GM13977 (cell line): Measurements from ENCODE around the gene RNF14.

Experiments used
- DNase-seq: peaks from one replicate; pipeline ENCODE4 v3.0.0; 2012; ENCODE audit warnings: low spot score
- CTCF ChIP-seq: IDR thresholded peaks from 2 replicates; pipeline ENCODE4 v1.5.1; 2012; ENCODE audit warnings: mild to moderate bottlenecking, control low read depth; ENCODE audit not compliant: insufficient read depth; ENCODE audit errors: extremely low read depth, missing control alignments
- in situ Hi-C: fragments of 300-500 bp; cut with MboI; formaldehyde crosslinking; loops from one replicate; pipeline ENCODE4 v1.12.0; 2022; ENCODE audit warnings: low sequenced_read_pairs, low pct_unique_long_range_greater_than_20kb, mixed read lengths, inconsistent platforms; ENCODE audit not compliant: unreplicated experiment

RNF14 gene

DNA sequence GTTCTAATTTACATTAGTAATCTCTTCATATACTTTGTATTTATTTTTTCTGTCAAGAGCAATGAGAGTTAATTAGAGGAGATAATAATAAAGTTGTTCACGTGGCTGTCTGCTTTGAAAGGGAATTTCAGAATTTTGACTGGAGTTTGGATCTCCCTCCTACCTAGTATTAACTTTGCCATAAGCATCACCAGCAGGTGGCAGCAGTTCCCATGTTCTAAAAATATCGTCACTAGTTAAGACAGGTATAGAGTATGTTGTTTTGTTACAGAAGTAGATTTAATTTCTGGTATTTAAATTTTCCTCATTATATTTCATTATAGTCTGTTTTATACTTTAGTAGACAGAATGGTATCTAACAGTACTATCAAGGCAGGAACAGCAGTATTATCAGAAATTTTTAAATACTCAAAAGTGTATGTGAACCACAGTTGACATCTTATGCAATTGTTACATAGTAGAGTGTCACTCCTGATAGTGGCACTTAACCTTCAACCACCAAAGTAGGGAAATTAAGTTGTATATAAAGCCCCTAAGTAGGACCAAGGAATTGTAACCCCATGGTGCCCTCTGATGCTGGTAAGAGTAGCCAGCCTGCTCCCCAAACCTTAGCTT lies 23.6 kb downstream of the RNF14 start:
- TF ChIP-seq CTCF, result peak; percentile 68
- DNase-seq, result peak; percentile 58
- in situ Hi-C loops, result loop anchor here (10.0 kb wide), 1 partner anchor 152 kb away; no protein-coding TSS in a partner anchor

GRCh38 chr5:141994511-141995136 lies 25.7 kb downstream of the RNF14 start:
- no peak for DNase-seq
- TF ChIP-seq CTCF, result no peak
- in situ Hi-C loops, result loop anchor here (10.0 kb wide), 1 partner anchor 150 kb away; no protein-coding TSS in a partner anchor

DNA sequence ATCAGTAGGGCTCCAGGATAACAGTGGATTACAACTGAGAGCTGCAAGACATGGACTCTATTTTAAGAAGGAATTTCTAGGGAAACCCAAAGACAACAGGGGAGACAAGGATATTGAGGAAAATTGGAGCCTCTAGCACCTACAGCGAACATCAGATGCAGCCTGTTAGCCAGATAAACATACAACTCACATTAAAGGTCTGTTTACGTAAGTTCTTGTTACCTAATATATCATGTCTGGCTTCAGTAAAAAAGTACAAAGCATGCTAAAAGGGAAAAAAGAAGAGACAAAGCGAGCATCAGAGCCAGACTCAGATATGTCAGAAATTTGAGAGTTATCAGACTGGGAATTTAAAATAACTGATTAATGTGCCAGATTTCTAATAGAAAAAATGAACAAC lies 26.8 kb downstream of the RNF14 start:
- TF ChIP-seq CTCF, result no peak
- no peak for DNase-seq
- in situ Hi-C loops, result loop anchor here (10.0 kb wide), 1 partner anchor 149 kb away; no protein-coding TSS in a partner anchor

DNA sequence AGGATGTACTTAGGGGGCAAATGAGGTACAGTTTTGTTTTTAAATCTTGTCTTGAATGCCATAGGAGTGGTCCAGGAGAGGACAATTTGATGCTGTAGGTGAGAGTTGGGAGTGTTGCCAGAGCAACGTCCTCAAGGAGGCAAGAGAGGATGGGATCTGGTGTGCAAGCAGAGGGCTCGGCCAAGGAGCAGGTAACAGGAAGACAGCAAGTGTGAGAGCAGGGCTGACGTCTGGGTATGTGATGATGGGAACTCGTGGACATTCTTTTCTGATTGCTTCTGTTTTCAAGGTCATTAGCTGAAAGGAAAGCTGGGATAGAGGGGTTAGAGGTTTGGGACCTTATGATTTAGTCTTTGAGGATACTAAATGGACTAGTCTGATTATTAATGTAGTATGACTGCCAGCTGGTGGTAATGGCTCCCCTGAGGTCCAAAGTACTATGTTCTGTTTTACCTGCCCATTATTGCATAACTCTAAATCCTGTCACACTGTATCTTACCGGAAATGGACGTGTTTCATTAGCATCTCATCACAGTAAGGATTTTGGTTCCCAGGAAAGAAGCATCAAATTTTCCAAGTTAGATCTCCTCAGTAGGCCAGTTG lies 28.6 kb downstream of the RNF14 start:
- no peak for TF ChIP-seq CTCF
- in situ Hi-C loops, result loop anchor here (10.0 kb wide), 1 partner anchor 147 kb away; no protein-coding TSS in a partner anchor
- no peak for DNase-seq

DNA sequence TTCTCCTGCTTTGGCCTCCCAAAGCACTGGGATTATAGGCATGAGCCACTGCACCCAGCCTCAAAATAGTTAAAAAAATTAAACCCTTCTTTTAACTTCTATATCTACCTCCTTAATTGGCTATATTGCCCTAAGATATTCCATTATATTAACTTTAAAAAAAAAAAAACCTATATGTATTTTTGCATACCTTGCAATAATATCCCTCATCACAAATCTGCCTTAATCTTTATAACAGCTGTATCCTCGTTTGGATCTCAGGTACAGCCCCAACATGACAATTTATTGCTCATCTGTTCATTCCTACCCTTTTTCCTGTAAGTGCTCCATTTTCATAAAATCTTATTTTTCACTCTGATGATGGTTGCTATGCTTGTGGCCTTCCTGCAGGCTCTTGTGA lies 31.3 kb downstream of the RNF14 start:
- in situ Hi-C loops, result no loop called here
- no peak for DNase-seq
- TF ChIP-seq CTCF, result no peak

DNA sequence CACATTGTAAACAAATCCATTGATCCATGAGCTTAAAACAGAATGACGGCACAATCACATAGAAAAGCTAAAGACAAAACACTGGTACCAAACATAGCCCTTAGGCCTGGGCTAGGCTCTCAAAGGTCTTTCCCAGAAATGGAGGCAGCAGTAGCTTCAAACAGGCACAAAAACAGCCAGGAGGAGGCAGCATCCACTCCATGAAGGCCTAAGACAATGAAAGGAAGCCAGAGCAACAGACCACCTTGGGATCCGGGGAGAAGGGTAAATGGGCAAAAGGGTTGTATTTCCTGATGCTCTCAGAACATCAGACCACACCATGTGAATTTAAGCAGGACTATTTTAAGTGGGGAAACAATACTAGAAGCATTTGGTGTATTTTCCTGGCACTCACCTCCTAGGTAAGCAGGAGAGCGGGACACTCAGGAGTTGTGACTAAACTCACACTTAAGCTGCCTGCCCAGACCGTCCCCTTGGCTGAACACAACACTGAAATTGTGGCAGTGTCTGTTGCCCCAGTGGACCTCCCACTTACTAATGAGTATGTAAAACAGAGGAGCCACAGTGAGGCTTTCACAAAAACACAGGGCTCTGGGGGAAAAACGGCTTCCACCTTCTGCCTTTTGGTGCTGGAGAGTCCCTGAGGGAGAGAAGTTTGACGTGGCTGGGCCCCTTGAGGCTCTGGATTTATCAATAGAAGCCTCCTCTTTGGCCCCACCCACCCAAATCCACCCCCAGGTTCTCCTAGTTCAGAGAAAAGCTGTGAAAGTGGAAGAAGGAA lies 32.0 kb downstream of the RNF14 start:
- in situ Hi-C loops, result no loop called here
- no peak for DNase-seq
- TF ChIP-seq CTCF, result peak; percentile 42
